Measurements from ENCODE around the gene ALG11.

DNA sequence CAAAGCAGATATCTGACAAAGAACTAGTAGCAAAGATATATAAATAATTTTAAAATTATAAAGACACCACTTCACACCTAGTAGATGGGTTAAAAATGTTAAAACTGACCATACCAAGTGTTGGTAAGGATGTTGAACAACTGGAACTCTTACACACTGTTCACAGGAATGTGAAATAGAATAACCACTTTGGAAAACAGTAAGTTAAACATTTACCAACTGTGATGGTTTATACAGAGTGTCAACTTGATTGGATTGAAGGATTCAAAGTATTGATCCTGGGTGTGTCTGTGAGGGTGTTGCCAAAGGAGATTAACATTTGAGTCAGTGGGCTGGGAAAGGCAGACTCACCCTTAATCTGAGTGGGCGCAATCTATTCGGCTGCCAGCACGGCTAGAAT is 31.5 kb downstream of the ALG11 start:
- TF ChIP-seq POLR2A (IDR thresholded peaks at IDR 0.05; ENCODE audit: low read length) (no peak), GATA1 (IDR thresholded peaks at IDR 0.05; ENCODE audit: low read depth, low read length) (no peak)

Measured in erythroblast (primary cell).